Measurements from ENCODE around the gene TBX5. TPM values are rescaled to one million over a fixed set of nuclear protein-coding genes. Genes with fewer than 3 reads are reported as not detected.

TBX5 gene
- total and polyA plus RNA-seq, 2 donors (not counting 1 experiment from before 2014, with no cell fraction given): 16.8 to 19.4 TPM

DNA sequence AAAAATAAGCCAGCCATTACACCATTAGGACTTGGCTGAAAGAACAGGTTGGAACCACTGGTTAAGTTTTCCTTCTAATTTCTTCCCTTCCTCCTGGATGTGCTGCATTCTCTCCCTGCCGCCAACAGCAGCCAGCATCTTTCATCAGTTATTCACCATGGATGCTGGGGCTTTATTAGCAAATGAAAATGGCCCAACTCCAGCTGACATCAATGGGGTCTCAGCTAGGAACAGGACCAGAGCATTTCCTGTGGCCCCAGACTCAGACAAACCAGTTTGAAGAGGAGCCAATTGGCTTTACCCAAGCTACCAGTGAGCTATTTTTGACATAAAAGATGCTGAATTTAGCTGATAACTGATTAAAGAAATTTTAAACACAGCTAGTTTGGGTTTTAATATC is 26.0 kb upstream of the TBX5 start:
- Histone ChIP-seq H3K27ac (ENCODE audit: insufficient read depth, low read length) (no peak overlapping the region), H3K4me2 (ENCODE audit: extremely low read depth, insufficient read depth, low read length) (no peak overlapping the region), H3K9ac (ENCODE audit: insufficient read depth, low read length) (no peak overlapping the region), H3K4me1 (ENCODE audit: control insufficient read depth, extremely low read depth, insufficient read depth, low read length) (no peaks in the 10 kb centered on the region), H3K9me3 (ENCODE audit: control insufficient read depth, insufficient read depth, low read depth, low read length) (no peaks in the 10 kb centered on the region), H3K79me2 (ENCODE audit: control insufficient read depth, insufficient read depth, low read length) (no peaks in the 10 kb centered on the region), H4K20me1 (ENCODE audit: control insufficient read depth, extremely low read depth, insufficient read depth, low read length) (no peaks in the 10 kb centered on the region), H3K36me3 (ENCODE audit: control insufficient read depth, insufficient read depth, low read length) (no peaks in the 10 kb centered on the region), H3K4me3 (replicated peaks in 1 of 4; ENCODE audit: control extremely low read depth in 1 of 4, insufficient read depth in 1 of 4, low read depth in 3 of 4, low read length in 4 of 4) (no peak overlapping the region), H2AFZ (ENCODE audit: low read length) (no peak overlapping the region), H3K27me3 (ENCODE audit: control insufficient read depth, insufficient read depth, low read length) (no peaks in the 10 kb centered on the region)
- no peak for DNase-seq (ENCODE audit: low read depth in 2 of 2)
- TF ChIP-seq CTCF (conservative IDR thresholded peaks at IDR 0.05 in 1 of 2, IDR thresholded peaks at IDR 0.05 in 1 of 2; ENCODE audit: low read depth in 1 of 2, low read length in 2 of 2) (no peak), EZH2 (IDR thresholded peaks at IDR 0.05; ENCODE audit: low read length, missing control alignments) (no peak)

DNA sequence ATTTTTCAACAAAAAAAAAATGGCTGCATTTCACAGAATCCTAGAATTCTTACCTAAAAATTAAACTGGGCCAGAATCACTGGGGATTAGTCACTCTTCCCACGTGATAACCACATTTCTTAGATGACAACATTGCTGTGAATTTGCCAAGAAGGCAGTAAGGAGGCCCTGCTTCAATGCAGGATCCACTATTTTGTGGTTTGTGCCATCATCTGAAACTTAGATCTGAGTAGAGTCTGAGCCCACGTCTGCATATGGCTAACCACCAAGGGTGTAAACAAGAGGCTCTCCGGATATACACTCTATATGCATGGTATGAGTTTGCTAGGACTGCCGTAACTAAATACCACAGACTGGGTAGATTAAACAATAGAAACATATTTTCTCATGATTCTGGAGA is 24.4 kb upstream of the TBX5 start:
- H3K27me3 ChIP-seq (ENCODE audit: control insufficient read depth, insufficient read depth, low read length): no peaks in the 10 kb centered on the region
- TF ChIP-seq EZH2 (IDR thresholded peaks at IDR 0.05; ENCODE audit: low read length, missing control alignments) (no peak), CTCF (conservative IDR thresholded peaks at IDR 0.05 in 1 of 2, IDR thresholded peaks at IDR 0.05 in 1 of 2; ENCODE audit: low read depth in 1 of 2, low read length in 2 of 2) (no peak)
- H3K27ac ChIP-seq (ENCODE audit: insufficient read depth, low read length): no peak overlapping the region
- H3K79me2 ChIP-seq (ENCODE audit: control insufficient read depth, insufficient read depth, low read length): no peaks in the 10 kb centered on the region
- no peak overlapping the region for H2AFZ ChIP-seq (ENCODE audit: low read length)
- no peaks in the 10 kb centered on the region for H4K20me1 ChIP-seq (ENCODE audit: control insufficient read depth, extremely low read depth, insufficient read depth, low read length)
- H3K36me3 ChIP-seq (ENCODE audit: control insufficient read depth, insufficient read depth, low read length): no peaks in the 10 kb centered on the region
- peak; percentile 48 to 98 for DNase-seq (ENCODE audit: low read depth in 2 of 2)
- H3K4me1 ChIP-seq (ENCODE audit: control insufficient read depth, extremely low read depth, insufficient read depth, low read length): no peaks in the 10 kb centered on the region
- no peak overlapping the region for H3K4me3 ChIP-seq (replicated peaks in 1 of 4; ENCODE audit: control extremely low read depth in 1 of 4, insufficient read depth in 1 of 4, low read depth in 3 of 4, low read length in 4 of 4)
- H3K9me3 ChIP-seq (ENCODE audit: control insufficient read depth, insufficient read depth, low read depth, low read length): no peaks in the 10 kb centered on the region
- H3K9ac ChIP-seq (ENCODE audit: insufficient read depth, low read length): no peak overlapping the region
- peak overlapping the region; percentile 11 for H3K4me2 ChIP-seq (ENCODE audit: extremely low read depth, insufficient read depth, low read length)

DNA sequence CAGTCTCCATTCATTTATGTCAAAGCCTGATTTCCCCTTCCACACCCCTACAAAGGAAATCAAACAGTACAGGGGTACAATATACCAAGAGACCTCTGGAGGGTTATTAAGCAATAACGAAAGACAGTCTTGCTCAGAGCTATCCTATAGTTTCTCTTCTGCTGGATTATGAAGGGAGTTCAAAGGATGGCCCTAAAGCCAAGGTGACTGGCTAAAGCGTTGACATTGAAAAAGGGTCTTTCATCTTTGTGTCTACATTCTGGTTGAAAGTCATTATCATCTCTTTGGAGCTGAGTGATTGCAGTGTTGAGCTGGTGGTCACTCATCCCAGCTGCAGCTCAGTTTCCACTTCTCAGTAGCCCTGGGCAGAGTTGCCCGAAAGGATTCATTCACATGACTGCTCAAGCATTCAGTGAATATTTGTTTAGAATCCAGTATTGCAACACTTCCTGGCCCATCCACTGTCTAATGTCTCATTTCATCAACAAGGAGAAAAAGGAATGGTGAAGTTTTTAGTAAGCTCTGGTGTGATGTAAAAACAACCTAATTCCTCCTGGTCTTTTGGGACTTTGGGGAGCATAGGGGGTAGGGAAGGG is 19.2 kb upstream of the TBX5 start:
- peak in 1 of 2 donors; percentile 80 for DNase-seq (ENCODE audit: low read depth in 2 of 2)
- Histone ChIP-seq H4K20me1 (ENCODE audit: control insufficient read depth, extremely low read depth, insufficient read depth, low read length) (no peaks in the 10 kb centered on the region), H3K4me2 (ENCODE audit: extremely low read depth, insufficient read depth, low read length) (peak overlapping the region; percentile 41), H3K9me3 (ENCODE audit: control insufficient read depth, insufficient read depth, low read depth, low read length) (no peaks in the 10 kb centered on the region), H3K27ac (ENCODE audit: insufficient read depth, low read length) (no peak overlapping the region), H3K4me1 (ENCODE audit: control insufficient read depth, extremely low read depth, insufficient read depth, low read length) (peaks cover 2% of the 10 kb centered on the region), H3K79me2 (ENCODE audit: control insufficient read depth, insufficient read depth, low read length) (no peaks in the 10 kb centered on the region), H3K4me3 (replicated peaks in 1 of 4; ENCODE audit: control extremely low read depth in 1 of 4, insufficient read depth in 1 of 4, low read depth in 3 of 4, low read length in 4 of 4) (no peak overlapping the region), H2AFZ (ENCODE audit: low read length) (no peak overlapping the region), H3K36me3 (ENCODE audit: control insufficient read depth, insufficient read depth, low read length) (no peaks in the 10 kb centered on the region), H3K9ac (ENCODE audit: insufficient read depth, low read length) (no peak overlapping the region), H3K27me3 (ENCODE audit: control insufficient read depth, insufficient read depth, low read length) (no peaks in the 10 kb centered on the region)
- TF ChIP-seq CTCF (conservative IDR thresholded peaks at IDR 0.05 in 1 of 2, IDR thresholded peaks at IDR 0.05 in 1 of 2; ENCODE audit: low read depth in 1 of 2, low read length in 2 of 2): no peak
- TF ChIP-seq EZH2 (IDR thresholded peaks at IDR 0.05; ENCODE audit: low read length, missing control alignments): no peak
